Measurements from ENCODE around the gene USP22. TPM values are rescaled to one million over a fixed set of nuclear protein-coding genes. Genes with fewer than 3 reads are reported as not detected.

The USP22 gene
- total and polyA plus RNA-seq, 9 donors = 75.2 to 246 (median 197) TPM

DNA sequence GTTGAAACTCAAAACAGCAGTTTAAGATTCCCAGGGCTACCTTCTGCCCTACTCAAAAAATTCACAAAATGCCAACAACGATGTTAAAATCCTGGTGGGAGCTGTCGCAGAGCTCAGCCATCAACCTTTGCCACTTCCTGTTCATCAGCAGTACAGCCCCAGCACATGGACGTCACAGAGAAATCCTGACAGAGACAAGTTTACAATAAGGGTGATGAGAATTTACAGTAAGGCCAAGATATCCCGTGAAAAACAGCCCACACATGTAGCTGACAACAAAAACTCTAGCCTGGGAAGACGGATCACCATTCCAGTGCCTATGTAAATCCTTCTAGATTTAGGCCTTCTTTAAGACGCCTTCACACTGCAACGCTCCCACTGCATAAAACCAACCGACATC is 18.8 kb downstream of the USP22 start:
- no peaks in the 10 kb centered on the region for H3K27me3 ChIP-seq
- H3K36me3 ChIP-seq = no peaks in the 10 kb centered on the region
- no peak for TF ChIP-seq POLR2A (IDR thresholded peaks at IDR 0.05)
- TF ChIP-seq, protein P1, sequence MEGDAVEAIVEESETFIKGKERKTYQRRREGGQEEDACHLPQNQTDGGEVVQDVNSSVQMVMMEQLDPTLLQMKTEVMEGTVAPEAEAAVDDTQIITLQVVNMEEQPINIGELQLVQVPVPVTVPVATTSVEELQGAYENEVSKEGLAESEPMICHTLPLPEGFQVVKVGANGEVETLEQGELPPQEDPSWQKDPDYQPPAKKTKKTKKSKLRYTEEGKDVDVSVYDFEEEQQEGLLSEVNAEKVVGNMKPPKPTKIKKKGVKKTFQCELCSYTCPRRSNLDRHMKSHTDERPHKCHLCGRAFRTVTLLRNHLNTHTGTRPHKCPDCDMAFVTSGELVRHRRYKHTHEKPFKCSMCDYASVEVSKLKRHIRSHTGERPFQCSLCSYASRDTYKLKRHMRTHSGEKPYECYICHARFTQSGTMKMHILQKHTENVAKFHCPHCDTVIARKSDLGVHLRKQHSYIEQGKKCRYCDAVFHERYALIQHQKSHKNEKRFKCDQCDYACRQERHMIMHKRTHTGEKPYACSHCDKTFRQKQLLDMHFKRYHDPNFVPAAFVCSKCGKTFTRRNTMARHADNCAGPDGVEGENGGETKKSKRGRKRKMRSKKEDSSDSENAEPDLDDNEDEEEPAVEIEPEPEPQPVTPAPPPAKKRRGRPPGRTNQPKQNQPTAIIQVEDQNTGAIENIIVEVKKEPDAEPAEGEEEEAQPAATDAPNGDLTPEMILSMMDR (IDR thresholded peaks at IDR 0.05) = no peak
- no peak for TF ChIP-seq EP300 (IDR thresholded peaks at IDR 0.05)
- no peak overlapping the region for H3K4me3 ChIP-seq
- WGBS, 3 donors = 22 to 30% (median 28%) methylated on average over 8 of the region's 8 CpGs
- DNase-seq = no peak
- H3K27ac ChIP-seq = no peak overlapping the region
- H3K4me1 ChIP-seq (ENCODE audit: insufficient read depth) = peaks cover 9% of the 10 kb centered on the region
- no peaks in the 10 kb centered on the region for H3K9me3 ChIP-seq
- intact Hi-C loops (cut with DNase I) = no loop called here

DNA sequence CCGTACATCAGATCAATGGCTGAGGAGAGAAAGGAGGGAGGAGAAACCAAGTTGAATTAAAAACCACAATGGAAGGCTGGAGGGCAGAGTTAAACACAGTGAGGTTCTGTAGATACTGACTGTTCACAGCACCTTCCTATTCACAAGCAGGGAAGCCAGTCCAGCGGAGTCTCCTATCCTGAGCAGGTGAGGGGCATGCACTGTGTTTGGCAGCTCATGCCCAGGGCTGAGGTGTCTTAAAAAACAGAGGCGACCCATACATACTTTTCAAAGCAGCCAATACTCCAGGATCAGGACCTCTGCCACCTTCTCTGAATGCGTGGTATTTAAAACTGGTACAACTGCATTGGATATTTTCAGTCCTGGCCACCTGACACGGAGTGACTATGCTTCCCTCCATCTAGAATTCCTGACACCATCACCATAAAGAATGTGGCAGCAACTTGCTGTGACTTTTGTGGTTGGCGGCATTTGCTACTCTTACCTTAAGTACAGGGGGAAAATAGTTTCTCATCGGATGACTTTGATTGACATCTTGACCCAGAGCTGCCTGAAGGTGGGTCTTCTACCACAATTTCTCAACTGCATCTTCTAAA is 21.5 kb downstream of the USP22 start:
- Histone ChIP-seq H3K4me3 (no peak overlapping the region), H3K36me3 (no peaks in the 10 kb centered on the region), H3K9me3 (no peaks in the 10 kb centered on the region), H3K4me1 (ENCODE audit: insufficient read depth) (peaks cover 2% of the 10 kb centered on the region), H3K27me3 (no peaks in the 10 kb centered on the region), H3K27ac (no peak overlapping the region)
- WGBS, 3 donors = 72 to 82% (median 80%) methylated on average over 7 of the region's 7 CpGs
- TF ChIP-seq EP300 (IDR thresholded peaks at IDR 0.05) (no peak), POLR2A (IDR thresholded peaks at IDR 0.05) (no peak)
- TF ChIP-seq, protein P1 (IDR thresholded peaks at IDR 0.05) = no peak
- no peak for DNase-seq
- intact Hi-C loops (cut with DNase I) = no loop called here

DNA sequence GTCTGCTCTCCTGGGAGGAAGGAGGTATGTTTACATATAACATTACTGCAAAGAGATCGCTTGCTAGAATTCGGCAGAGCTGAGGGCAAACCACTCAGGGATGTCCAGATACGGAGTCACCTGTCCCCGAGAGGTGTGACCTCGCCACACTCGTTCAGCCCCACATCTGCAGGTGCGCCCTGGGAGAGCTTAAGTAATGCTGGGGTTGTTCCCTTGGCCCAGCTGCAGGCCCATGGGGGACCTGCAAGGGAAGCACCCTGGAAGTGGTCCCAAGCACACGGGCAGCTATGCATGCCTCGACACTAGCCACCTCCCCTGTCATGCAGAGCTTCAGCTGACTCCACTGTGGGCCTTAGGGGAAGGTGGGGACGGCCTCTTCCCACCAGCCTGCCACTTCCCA is 22.2 kb downstream of the USP22 start:
- no peaks in the 10 kb centered on the region for H3K36me3 ChIP-seq

DNA sequence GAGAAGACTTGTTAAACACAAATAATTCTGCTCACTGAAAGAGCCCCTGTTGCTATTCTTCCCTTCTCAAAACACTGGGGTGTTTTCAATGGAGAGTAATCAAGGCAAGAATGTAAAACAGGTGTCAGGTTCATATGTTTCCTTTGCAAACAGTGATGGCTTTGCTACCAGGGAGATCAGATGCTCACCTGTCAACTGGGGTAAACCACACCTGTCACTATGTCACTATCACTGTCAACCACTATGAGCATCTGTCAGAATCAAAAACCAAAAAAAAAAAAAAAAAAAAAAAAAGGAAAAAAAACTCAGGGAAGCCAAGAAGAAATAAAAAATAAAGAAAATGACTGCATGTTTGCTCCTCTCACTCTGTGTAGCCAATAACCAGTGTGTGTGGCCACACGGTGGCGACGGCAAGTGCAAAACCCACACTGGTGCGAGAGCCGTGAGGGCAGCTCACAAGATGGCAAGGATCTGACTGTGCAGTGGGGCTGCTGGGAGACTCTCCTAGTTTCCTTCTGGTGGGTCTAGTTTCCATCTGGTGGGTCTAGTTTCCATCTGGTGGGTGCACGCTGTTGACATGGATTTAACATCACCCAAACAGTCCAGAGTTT is 22.7 kb downstream of the USP22 start:
- H3K27me3 ChIP-seq = no peaks in the 10 kb centered on the region
- no peak overlapping the region for H3K27ac ChIP-seq
- intact Hi-C loops (cut with DNase I) = no loop called here
- no peak for DNase-seq
- peaks cover 2% of the 10 kb centered on the region for H3K4me1 ChIP-seq (ENCODE audit: insufficient read depth)
- TF ChIP-seq, protein P1 (IDR thresholded peaks at IDR 0.05) = no peak
- no peak for TF ChIP-seq POLR2A (IDR thresholded peaks at IDR 0.05)
- TF ChIP-seq EP300 (IDR thresholded peaks at IDR 0.05) = no peak
- H3K36me3 ChIP-seq = no peaks in the 10 kb centered on the region
- 48 to 73% (median 59%) methylated on average over 6 of the region's 6 CpGs for WGBS, 3 donors
- H3K4me3 ChIP-seq = no peak overlapping the region
- H3K9me3 ChIP-seq = no peaks in the 10 kb centered on the region

More for the DNA sequence above, 22.2 kb downstream of the USP22 start:
- H3K27me3 ChIP-seq = no peaks in the 10 kb centered on the region
- DNase-seq = no peak
- WGBS, 3 donors = 55 to 69% (median 66%) methylated on average over 10 of the region's 10 CpGs
- H3K27ac ChIP-seq = no peak overlapping the region
- TF ChIP-seq EP300 (IDR thresholded peaks at IDR 0.05) (no peak), POLR2A (IDR thresholded peaks at IDR 0.05) (no peak)
- TF ChIP-seq, protein P1 (IDR thresholded peaks at IDR 0.05) = no peak
- H3K4me1 ChIP-seq (ENCODE audit: insufficient read depth) = peaks cover 2% of the 10 kb centered on the region
- H3K9me3 ChIP-seq = no peaks in the 10 kb centered on the region
- H3K4me3 ChIP-seq = no peak overlapping the region
- intact Hi-C loops (cut with DNase I) = no loop called here
